GM18909 (cell line): Measurements from ENCODE around the gene STK17B.

Experiments used
- ATAC-seq: cut with Tn5 transposase; IDR thresholded peaks from one replicate; pipeline ENCODE4 v1.9.1; 2021; ENCODE audit warnings: mild to moderate bottlenecking; ENCODE audit not compliant: unreplicated experiment, poor library complexity

Gene STK17B

GRCh38 chr2:196162586-196163175 is 8.7 kb downstream of the STK17B start:
- ATAC-seq: peak; percentile 28

GRCh38 chr2:196160946-196161345 is 10.4 kb downstream of the STK17B start:
- ATAC-seq: no peak

- peak; percentile 79 for ATAC-seq
Observed at GRCh38 chr2:196160101-196160500, 11.3 kb downstream of the STK17B start.

- no peak for ATAC-seq
Observed at GRCh38 chr2:196159221-196159892, 12.0 kb downstream of the STK17B start.

- no peak for ATAC-seq
Observed at GRCh38 chr2:196155575-196155974, 15.8 kb downstream of the STK17B start.

GRCh38 chr2:196153480-196153879 is 17.9 kb downstream of the STK17B start:
- no peak for ATAC-seq

- peak; percentile 59 for ATAC-seq
Observed at GRCh38 chr2:196149948-196150347, 21.4 kb downstream of the STK17B start.

- ATAC-seq: no peak
Observed at GRCh38 chr2:196148736-196149135, 22.6 kb downstream of the STK17B start.

- ATAC-seq: no peak
Observed at GRCh38 chr2:196145256-196145655, 26.1 kb downstream of the STK17B start.

GRCh38 chr2:196144513-196145126 is 26.8 kb downstream of the STK17B start:
- no peak for ATAC-seq

GRCh38 chr2:196143730-196144131 is 27.6 kb downstream of the STK17B start:
- ATAC-seq: no peak

- ATAC-seq: no peak
Observed at GRCh38 chr2:196142825-196143224, 28.6 kb downstream of the STK17B start.

GRCh38 chr2:196140213-196140612 is 31.2 kb downstream of the STK17B start:
- ATAC-seq: no peak

GRCh38 chr2:196137271-196137670 is 34.1 kb downstream of the STK17B start:
- ATAC-seq: no peak

- ATAC-seq: no peak
Observed at GRCh38 chr2:196136151-196136550, 35.2 kb downstream of the STK17B start.

- ATAC-seq: no peak
Observed at GRCh38 chr2:196131949-196132925, 39.1 kb downstream of the STK17B start.

- ATAC-seq: no peak
Observed at GRCh38 chr2:196131384-196131937, 39.9 kb downstream of the STK17B start.

- ATAC-seq: no peak
Observed at GRCh38 chr2:196130039-196130825, 41.1 kb downstream of the STK17B start.

- no peak for ATAC-seq
Observed at GRCh38 chr2:196128749-196129148, 42.6 kb downstream of the STK17B start.

GRCh38 chr2:196125596-196125995 is 45.8 kb downstream of the STK17B start:
- ATAC-seq: no peak
